Pancreas (tissue), 10 donors: ENCODE measurements around the gene DBN1. TPM values are rescaled to one million over a fixed set of nuclear protein-coding genes. Genes with fewer than 3 reads are reported as not detected.

Experiments
- ATAC-seq, 4 donors: fragments of 200-7000 bp; cut with Tn5 transposase; one replicate each; pipeline versions ENCODE4 v1.8.0 to v1.9.1; 2020; ENCODE audit warnings: mild to moderate bottlenecking in 4 of 4, moderate library complexity in 4 of 4
- DNase-seq, 6 donors: peaks; one replicate each; pipeline ENCODE4 v3.0.0-alpha.2; 2020
- FAIRE-seq: peaks from 2 replicates; lab custom pipeline; 2012; peaks lifted over from hg19 to GRCh38; lab: Jason Lieb, UNC
- H3K27ac ChIP-seq, 4 donors: fragments of 200-600 bp; sonication (generic); 1 replicate in 3 of 4; 2 replicates in 1 of 4; pipeline versions ENCODE4 v1.5.0 to v1.8.0; 2020
- H3K27me3 ChIP-seq, 4 donors: fragments of 200-600 bp; one replicate each; pipeline ENCODE4 v1.8.0; 2021
- H3K36me3 ChIP-seq, 3 donors: fragments of 200-600 bp; sonication (generic) in 1 of 3; one replicate each; pipeline versions ENCODE4 v1.5.0 to v1.8.0; 2020 to 2021
- H3K4me1 ChIP-seq, 3 donors: fragments of 200-600 bp; one replicate each; pipeline ENCODE4 v1.8.0; 2021
- H3K4me3 ChIP-seq, 4 donors: fragments of 200-600 bp; sonication (generic) in 2 of 4; one replicate each; pipeline versions ENCODE4 v1.5.0 to v1.8.0; 2020 to 2021
- H3K9me3 ChIP-seq, 4 donors: fragments of 200-600 bp; one replicate each; pipeline ENCODE4 v1.8.0; 2021
- WGBS, 2 donors: extraction: QIAGEN DNeasy Blood & Tissue Kit; methylation state at CpG; one replicate each; pipeline ENCODE4 v1.1.7; 2013; 5-methylcytosine and 5-hydroxymethylcytosine counted together
- intact Hi-C, 3 donors: fragments of 100-400 bp; cut with DNase I; formaldehyde crosslinking; loops; one replicate each; pipeline versions ENCODE4 v1.11.1 to v1.14.2; 2022
- polyA plus RNA-seq, 2 donors: library from polyadenylated mRNA; stranded (reverse); fragments of 200-250 nt; gene quantifications; one replicate each; pipeline ENCODE4 v1.2.3, GENCODE V29; 2013
- total RNA-seq, 6 donors: library from RNA; stranded (reverse); fragmentation: NEBNext Ultra II Directional in 4 of 6; extraction: Animal tissue kit (Norgen Biotek cat#: 25700) in 4 of 6; gene quantifications; one replicate each; pipeline versions ENCODE4 v1.2.1 to v1.2.4, GENCODE V29; 2021 to 2023
- TF ChIP-seq, protein P1 (sequence below), 4 donors: fragments of 200-600 bp; sonication (generic) in 3 of 4; IDR thresholded peaks; one replicate each; pipeline versions ENCODE4 v1.5.0 to v1.8.0; 2021; ENCODE audit warnings: antibody characterized with exemption in 4 of 4
- donor health status: healthy with polysubstance abuse.
- donor health status: DM: no; HTN: no; CAD: no; lungs with moderate emphysema.
- donor health status: DM: no; HTN: no; CAD: no.
- donor health status: control.
- donor health status: control.
- donor health status: Bipolar disorder and iron deficiency.
- donor health status: DM: yes; HTN: yes; CAD: no.
- donor health status: DM: no; HTN: no; CAD: no.
- donor health status: DM: no; HTN: no; CAD: no.
- donor health status: DM: yes; HTN: yes; CAD: no.

DBN1 gene
- total and polyA plus RNA-seq, 8 donors, result 10.2 to 38.2 (median 17.0) TPM

DNA sequence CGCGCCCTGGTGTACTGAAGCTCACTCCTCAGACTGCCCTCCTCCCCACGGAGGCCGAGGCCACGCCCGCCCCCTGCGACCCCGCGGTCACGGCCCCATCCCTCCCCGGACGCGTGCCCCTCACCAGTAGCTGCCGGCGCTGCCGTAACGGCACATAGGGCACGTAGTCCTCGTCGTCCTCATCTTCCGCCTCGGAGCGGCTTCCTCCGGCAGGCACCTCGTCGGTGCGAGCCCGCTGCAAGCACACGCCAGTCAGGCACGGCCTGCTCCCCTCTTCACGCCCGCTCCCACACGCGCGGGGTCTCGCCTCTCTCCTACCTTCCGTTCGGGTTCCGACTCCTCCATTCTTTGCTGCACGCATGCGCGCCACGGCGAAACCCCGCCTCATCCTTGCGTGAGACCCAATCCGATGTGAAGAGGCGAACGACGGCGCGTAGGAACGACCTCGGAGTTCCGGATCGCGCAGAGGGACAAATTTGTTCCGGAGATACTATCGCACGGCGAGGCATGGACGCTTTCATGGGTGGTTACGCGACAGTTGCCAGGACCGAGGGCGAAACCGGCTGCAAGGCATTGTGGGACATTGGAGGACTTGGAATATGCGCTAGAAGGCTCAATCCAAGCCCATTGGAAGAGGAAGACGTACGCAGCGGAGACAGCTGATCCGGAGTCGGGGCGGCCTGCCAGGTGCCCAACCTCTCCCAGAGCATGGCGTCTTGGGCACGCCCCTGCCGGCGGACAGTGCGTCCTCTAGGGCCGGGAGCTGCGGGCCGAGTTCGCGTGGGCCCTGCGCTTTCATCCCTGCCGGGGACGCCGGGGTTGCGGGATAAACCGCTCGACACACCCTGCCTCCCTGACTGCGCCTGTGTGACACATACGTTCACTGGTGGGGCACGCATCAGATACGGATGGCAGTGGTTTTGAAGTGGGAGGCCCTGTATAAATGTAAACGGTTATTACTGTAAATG, 43.5 kb upstream of the DBN1 start, which contains the start of gene DDX41:
Gene DDX41 (minus strand): TSS at position 361 of the 968 bp plus-strand sequence. CDS start 16 bp downstream, at position 345.
- TF ChIP-seq, protein P1, sequence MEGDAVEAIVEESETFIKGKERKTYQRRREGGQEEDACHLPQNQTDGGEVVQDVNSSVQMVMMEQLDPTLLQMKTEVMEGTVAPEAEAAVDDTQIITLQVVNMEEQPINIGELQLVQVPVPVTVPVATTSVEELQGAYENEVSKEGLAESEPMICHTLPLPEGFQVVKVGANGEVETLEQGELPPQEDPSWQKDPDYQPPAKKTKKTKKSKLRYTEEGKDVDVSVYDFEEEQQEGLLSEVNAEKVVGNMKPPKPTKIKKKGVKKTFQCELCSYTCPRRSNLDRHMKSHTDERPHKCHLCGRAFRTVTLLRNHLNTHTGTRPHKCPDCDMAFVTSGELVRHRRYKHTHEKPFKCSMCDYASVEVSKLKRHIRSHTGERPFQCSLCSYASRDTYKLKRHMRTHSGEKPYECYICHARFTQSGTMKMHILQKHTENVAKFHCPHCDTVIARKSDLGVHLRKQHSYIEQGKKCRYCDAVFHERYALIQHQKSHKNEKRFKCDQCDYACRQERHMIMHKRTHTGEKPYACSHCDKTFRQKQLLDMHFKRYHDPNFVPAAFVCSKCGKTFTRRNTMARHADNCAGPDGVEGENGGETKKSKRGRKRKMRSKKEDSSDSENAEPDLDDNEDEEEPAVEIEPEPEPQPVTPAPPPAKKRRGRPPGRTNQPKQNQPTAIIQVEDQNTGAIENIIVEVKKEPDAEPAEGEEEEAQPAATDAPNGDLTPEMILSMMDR (IDR thresholded peaks at IDR 0.05), result no peak
- peak; percentile 92 to 96 (median 95) for ATAC-seq
- peak; percentile 96 for FAIRE-seq
- H3K27me3 ChIP-seq, result no peaks in the 10 kb centered on the region
- H3K4me3 ChIP-seq, result peak within 1 kb of the TSS; percentile 65 to 98 (median 81)
- no peaks in the 10 kb centered on the region for H3K9me3 ChIP-seq
- peak; percentile 96 to 99 (median 97) for DNase-seq
- peaks cover 0 to 11% (median 4%) of the 10 kb centered on the region in 3 donors for H3K4me1 ChIP-seq
- peaks cover 0 to 28% (median 15%) of the 10 kb centered on the region in 3 donors for H3K36me3 ChIP-seq
- H3K27ac ChIP-seq, result peak within 1 kb of the TSS; percentile 50 to 79 (median 68)
- intact Hi-C loops, result no loop called here
- WGBS, 2 donors, result 0% methylated on average over 95 to 96 of the region's 96 CpGs

DNA sequence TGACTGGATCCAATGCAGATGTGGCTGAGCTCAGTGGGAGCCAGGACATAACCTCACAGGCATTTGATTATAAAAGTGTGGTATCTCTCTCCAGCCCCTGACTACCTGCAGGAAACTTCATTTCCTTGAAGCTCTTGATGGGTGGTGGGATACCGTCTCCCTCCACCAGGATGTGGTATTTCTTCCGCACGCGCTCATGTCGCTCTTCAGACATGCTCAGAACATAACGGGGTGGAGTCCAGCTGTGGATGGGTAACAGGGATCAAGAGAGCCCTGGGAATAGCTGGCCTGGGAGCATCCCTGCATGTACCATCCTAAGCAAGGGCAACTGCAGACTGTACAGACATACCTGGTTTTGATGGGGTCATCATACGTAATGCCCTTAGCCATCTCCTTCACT, 42.1 kb upstream of the DBN1 start:
- WGBS, 2 donors, result 84 to 89% methylated on average over 7 of the region's 7 CpGs
- no peak for ATAC-seq
- DNase-seq, result no peak
- Histone ChIP-seq H3K27ac (no peak overlapping the region), H3K4me1 (peaks cover 0 to 11% (median 4%) of the 10 kb centered on the region in 3 donors), H3K36me3 (peaks cover 0 to 25% (median 16%) of the 10 kb centered on the region in 3 donors), H3K4me3 (peak overlapping the region in 1 of 4 donors; percentile 77), H3K9me3 (no peaks in the 10 kb centered on the region), H3K27me3 (no peaks in the 10 kb centered on the region)
- TF ChIP-seq, protein P1 (IDR thresholded peaks at IDR 0.05), result no peak
- no peak for FAIRE-seq
- intact Hi-C loops, result no loop called here

DNA sequence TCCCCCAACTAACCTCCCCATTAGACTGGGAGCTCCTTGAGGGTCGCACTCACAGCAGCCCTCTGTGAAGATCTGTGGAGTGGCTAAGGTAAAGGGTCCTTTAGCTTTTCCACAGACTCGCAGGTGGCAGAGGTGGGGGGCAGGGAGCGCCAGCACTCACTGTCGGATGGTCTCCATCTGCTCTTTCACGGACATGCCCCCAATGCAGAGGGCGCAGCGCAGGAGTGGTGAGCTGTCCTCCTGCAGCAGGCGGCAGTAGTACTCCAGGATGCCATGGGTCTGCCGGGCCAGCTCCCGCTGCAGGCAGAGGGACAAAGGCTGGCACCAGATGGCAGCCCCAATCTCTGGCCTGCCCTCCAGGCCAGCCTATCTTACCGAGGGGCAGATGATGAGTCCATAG, 41.1 kb upstream of the DBN1 start:
- 88 to 90% methylated on average over 11 of the region's 11 CpGs for WGBS, 2 donors
- Histone ChIP-seq H3K27ac (no peak overlapping the region), H3K36me3 (peaks cover 0 to 20% (median 16%) of the 10 kb centered on the region in 3 donors), H3K9me3 (no peaks in the 10 kb centered on the region), H3K4me1 (peaks cover 0 to 11% (median 4%) of the 10 kb centered on the region in 3 donors), H3K4me3 (no peak overlapping the region), H3K27me3 (no peaks in the 10 kb centered on the region)
- ATAC-seq, result no peak
- DNase-seq, result peak in 1 of 6 donors; percentile 53
- FAIRE-seq, result no peak
- intact Hi-C loops, result loop anchor here in 1 of 3 donors (5.0 kb wide), 1 partner anchor 117 kb away; no protein-coding TSS in a partner anchor
- TF ChIP-seq, protein P1 (IDR thresholded peaks at IDR 0.05), result no peak

DNA sequence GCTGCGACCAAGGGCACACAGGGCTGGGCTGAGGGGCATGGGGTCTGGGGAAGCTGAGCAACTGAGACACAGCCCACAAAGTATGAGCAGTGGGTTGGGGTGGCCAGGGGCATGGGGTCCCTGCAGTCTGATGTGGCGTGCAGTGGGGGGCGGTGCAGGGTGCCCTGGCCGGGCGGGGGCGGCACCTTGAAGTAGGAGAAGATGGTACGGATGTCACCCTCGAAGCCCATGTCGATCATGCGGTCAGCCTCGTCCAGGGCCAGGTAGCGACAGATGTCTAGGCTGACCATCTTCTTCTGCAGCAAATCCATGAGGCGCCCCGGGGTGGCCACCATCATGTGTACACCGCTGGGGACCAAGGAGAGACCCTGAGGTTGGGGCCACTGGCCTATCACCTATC, 40.1 kb upstream of the DBN1 start:
- FAIRE-seq, result no peak
- Histone ChIP-seq H3K4me1 (peaks cover 0 to 11% (median 4%) of the 10 kb centered on the region in 3 donors), H3K27ac (no peak overlapping the region), H3K36me3 (peaks cover 0 to 20% (median 16%) of the 10 kb centered on the region in 3 donors), H3K27me3 (no peaks in the 10 kb centered on the region), H3K9me3 (no peaks in the 10 kb centered on the region), H3K4me3 (no peak overlapping the region)
- intact Hi-C loops, result loop anchor here in 1 of 3 donors (5.0 kb wide), 1 partner anchor 116 kb away; no protein-coding TSS in a partner anchor
- no peak for ATAC-seq
- TF ChIP-seq, protein P1 (IDR thresholded peaks at IDR 0.05), result no peak
- DNase-seq, result peak in 1 of 6 donors; percentile 58
- WGBS, 2 donors, result 95 to 97% methylated on average over 15 of the region's 15 CpGs
